ENCODE results near the gene C2orf49. TPM values are rescaled to one million over a fixed set of nuclear protein-coding genes. Genes with fewer than 3 reads are reported as not detected.

The C2orf49 gene
- total and polyA plus RNA-seq, 2 of the 8 experiments (the other 6 are each of a cell fraction or from before 2014, with no cell fraction given) = 5.6 to 19.9 TPM

DNA sequence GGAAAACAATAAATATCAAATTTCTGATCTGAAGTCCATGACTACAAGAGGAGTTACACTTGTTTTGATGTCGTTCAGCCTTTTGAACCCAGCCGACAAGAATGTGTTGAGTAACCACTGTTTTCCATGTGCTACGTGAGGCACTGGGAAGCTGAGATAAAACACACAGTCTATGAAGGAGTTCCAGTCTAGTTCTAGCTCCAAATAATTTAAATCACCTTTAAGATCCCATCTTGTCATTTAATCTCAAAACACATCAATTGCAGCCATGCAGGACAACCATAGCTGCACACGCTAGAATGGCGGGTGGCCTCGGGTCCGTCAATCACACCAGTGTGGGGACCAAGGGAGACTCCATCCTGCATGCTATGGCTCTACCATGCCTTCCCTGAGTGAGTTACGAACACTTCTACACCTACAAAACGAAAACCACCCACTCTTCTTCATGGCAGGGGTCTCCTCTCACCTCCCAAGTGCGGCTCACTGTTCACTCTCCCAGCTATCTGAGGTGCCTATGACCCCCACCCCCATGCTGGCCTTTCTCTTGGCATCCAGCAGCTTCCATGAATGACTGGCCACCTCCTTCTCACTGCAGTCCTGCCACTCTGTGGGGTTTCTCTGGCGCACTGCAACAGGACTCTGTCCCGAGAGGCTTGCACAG, 57.7 kb downstream of the C2orf49 start:
- POLR2A ChIA-PET (ENCODE audit: partially characterized antibody) = interaction anchor here (0.6 to 2.1 kb wide), 6 partner anchors 9 to 52 kb away, joined by 3 to 4 read pairs (median 3); no protein-coding TSS in a partner anchor

More for the DNA sequence above, 57.7 kb downstream of the C2orf49 start:
- no peak overlapping the region for H3K4me2 ChIP-seq (ENCODE audit: insufficient read depth in 1 of 2, low read depth in 2 of 2, low read length in 2 of 2)
- H2BK120ac ChIP-seq (replicated peaks; ENCODE audit: low read depth, low read length) = no peak overlapping the region
- H3K4ac ChIP-seq (replicated peaks; ENCODE audit: insufficient read length, low read depth, low read length) = no peak overlapping the region
- peaks cover 0 to 69% of the 10 kb centered on the region in 2 experiments; a peak in 2 of 4 replicates for H3K79me2 ChIP-seq (ENCODE audit: control insufficient read depth in 1 of 2, insufficient read depth in 2 of 2, low read length in 2 of 2)
- no peak for FAIRE-seq
- no peak overlapping the region for H4K8ac ChIP-seq (ENCODE audit: extremely low read depth, insufficient read depth, low read length)
- H3K23ac ChIP-seq (ENCODE audit: insufficient read length) = no peak overlapping the region
- peaks cover 0 to 1% of the 10 kb centered on the region in 2 experiments for H4K20me1 ChIP-seq (replicated peaks in 1 of 2; ENCODE audit: control insufficient read depth in 1 of 2, insufficient read depth in 2 of 2, low read length in 2 of 2)
- peaks cover 11% of the 10 kb centered on the region for H3K79me1 ChIP-seq (ENCODE audit: low read depth, low read length)
- no peaks in the 10 kb centered on the region; a peak in 2 of 8 replicates for H3K36me3 ChIP-seq (ENCODE audit: control insufficient read depth in 2 of 4, insufficient read depth in 4 of 4, low read length in 3 of 4)
- no peak overlapping the region for H4K91ac ChIP-seq (replicated peaks; ENCODE audit: insufficient read length, low read length)
- no peak overlapping the region for H3K56ac ChIP-seq (replicated peaks; ENCODE audit: insufficient read length, low read depth, low read length)
- H2BK12ac ChIP-seq (ENCODE audit: low read depth, low read length) = no peak overlapping the region
- H2BK15ac ChIP-seq (ENCODE audit: low read length) = no peak overlapping the region
- no peak overlapping the region for H2AK5ac ChIP-seq (ENCODE audit: low read depth, low read length)
- no peak overlapping the region for H4K5ac ChIP-seq (ENCODE audit: insufficient read length, low read depth, low read length)
- CTCF ChIA-PET (ENCODE audit: partially characterized antibody) = interaction anchor here (0.7 to 2.7 kb wide), 2 partner anchors 28 to 46 kb away, joined by 4 to 10 read pairs; no protein-coding TSS in a partner anchor
- H3K4me1 ChIP-seq (replicated peaks in 1 of 4; ENCODE audit: control insufficient read depth in 3 of 4, insufficient read depth in 4 of 4, low read length in 3 of 4) = peaks cover 0 to 5% (median 2%) of the 10 kb centered on the region in 4 experiments; a peak in 5 of 7 replicates
- H3K23me2 ChIP-seq (ENCODE audit: low read depth, low read length) = peaks cover 4% of the 10 kb centered on the region; the same call in 1 of the 2 replicates
- no peak overlapping the region for H2AFZ ChIP-seq (ENCODE audit: low read length)
- no peak overlapping the region for H3K4me3 ChIP-seq (ENCODE audit: extremely low read depth in 1 of 4, insufficient read depth in 2 of 4, low read depth in 3 of 4, low read length in 4 of 4)
- H2BK20ac ChIP-seq (ENCODE audit: low read length) = no peak overlapping the region
- peaks cover 5 to 6% of the 10 kb centered on the region in 2 experiments; a peak in 1 of 4 replicates for H3K9me3 ChIP-seq (ENCODE audit: insufficient read depth in 2 of 2, low read depth in 1 of 2, low read length in 1 of 2)
- peaks cover 7 to 16% (median 11%) of the 10 kb centered on the region in 4 experiments for H3K27me3 ChIP-seq (replicated peaks in 1 of 4; ENCODE audit: control insufficient read depth in 3 of 4, extremely low read depth in 1 of 4, insufficient read depth in 3 of 4, low read length in 3 of 4)
- no peak overlapping the region for H3K27ac ChIP-seq (ENCODE audit: low read depth, low read length)
- H3K18ac ChIP-seq (ENCODE audit: extremely low read depth, low read length) = no peak overlapping the region
- no peak overlapping the region for H3K9ac ChIP-seq (replicated peaks in 1 of 4; ENCODE audit: extremely low read depth in 1 of 4, low read depth in 3 of 4, low read length in 3 of 4)
- TF ChIP-seq POLR2AphosphoS5 (IDR thresholded peaks at IDR 0.05; ENCODE audit: low read depth, low read length) = peak; percentile 73; the same call in 1 of the 2 replicates
- no peak for TF ChIP-seq TAF1 (IDR thresholded peaks at IDR 0.05; ENCODE audit: low read depth, low read length)
- H3K14ac ChIP-seq (ENCODE audit: insufficient read length) = no peak overlapping the region
- WGBS, 2 experiments (ENCODE audit: extremely low coverage in 1 of 2, insufficient coverage in 1 of 2, insufficient read length in 1 of 2, insufficient replicate concordance in 2 of 2, low coverage in 1 of 2, low lambda C conversion rate in 2 of 2, missing lambda C conversion rate in 1 of 2) = 86% methylated on average over 12 of the region's 12 CpGs; no CpG with 5 or more reads in 1 of the 2 experiments
- H2BK5ac ChIP-seq (ENCODE audit: low read depth, low read length) = no peak overlapping the region; the same call in 1 of the 2 replicates
- DNase-seq (ENCODE audit: low read depth in 1 of 2, low spot score in 2 of 2) = no peak

Measured in H1 (cell line).